ENCODE data around the gene MED9. TPM values are rescaled to one million over a fixed set of nuclear protein-coding genes. Genes with fewer than 3 reads are reported as not detected.

Gene MED9
- total RNA-seq, 2 experiments from 2014 or later = 14.9 to 15.0 TPM

DNA sequence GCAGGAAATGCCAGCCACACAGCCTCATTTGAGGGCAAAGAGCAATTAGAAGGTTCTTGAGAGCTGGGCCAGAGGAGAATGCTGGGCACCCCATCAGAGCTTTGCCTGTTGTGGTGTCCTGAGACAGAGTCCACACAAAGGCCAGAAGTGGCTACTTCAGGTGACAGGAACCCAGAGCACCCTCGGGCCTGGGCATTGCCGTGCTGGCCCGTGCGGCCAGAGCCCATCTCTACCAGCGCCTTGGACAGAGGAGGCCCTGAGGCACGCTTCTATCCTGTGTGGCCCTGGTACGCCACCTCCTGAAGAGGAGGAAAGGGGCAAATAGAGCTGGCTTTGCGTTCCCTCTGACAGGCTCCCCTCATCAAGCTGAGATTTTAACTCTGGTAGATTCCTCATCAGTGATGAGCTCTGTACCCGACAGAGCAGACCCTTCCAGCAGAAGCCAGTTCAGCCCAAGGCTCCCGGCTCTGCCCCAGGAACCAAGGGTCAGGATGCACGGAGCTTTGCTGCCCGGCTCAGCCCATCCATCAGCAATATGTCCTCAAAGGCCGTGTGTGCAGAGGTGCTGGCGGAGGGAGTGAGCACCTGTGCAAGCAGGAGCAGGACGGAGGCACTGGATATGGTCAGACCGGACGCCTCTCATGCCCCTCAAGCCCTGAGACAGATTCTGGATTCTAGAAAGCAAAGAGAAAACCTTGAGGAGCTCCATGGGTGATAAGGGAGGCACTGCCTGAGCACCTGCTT is 22.8 kb downstream of the MED9 start:
- Mint-ChIP-seq H3K27ac (no peak overlapping the region), H3K27me3 (ENCODE audit: low read depth) (peaks cover 15% of the 10 kb centered on the region), H3K4me1 (ENCODE audit: low read depth) (peaks cover 15% of the 10 kb centered on the region), H3K9me3 (ENCODE audit: insufficient read depth) (no peaks in the 10 kb centered on the region), H3K4me3 (no peak overlapping the region), H3K36me3 (ENCODE audit: low read depth) (peaks cover 4% of the 10 kb centered on the region)
- DNase-seq = no peak
- ChIA-PET CTCF (interaction anchor here (0.9 to 1.8 kb wide), 4 partner anchors 69 to 144 kb away, joined by 3 to 4 read pairs (median 4); no protein-coding TSS in a partner anchor), POLR2A (no interaction called here)
- ATAC-seq = no peak

DNA sequence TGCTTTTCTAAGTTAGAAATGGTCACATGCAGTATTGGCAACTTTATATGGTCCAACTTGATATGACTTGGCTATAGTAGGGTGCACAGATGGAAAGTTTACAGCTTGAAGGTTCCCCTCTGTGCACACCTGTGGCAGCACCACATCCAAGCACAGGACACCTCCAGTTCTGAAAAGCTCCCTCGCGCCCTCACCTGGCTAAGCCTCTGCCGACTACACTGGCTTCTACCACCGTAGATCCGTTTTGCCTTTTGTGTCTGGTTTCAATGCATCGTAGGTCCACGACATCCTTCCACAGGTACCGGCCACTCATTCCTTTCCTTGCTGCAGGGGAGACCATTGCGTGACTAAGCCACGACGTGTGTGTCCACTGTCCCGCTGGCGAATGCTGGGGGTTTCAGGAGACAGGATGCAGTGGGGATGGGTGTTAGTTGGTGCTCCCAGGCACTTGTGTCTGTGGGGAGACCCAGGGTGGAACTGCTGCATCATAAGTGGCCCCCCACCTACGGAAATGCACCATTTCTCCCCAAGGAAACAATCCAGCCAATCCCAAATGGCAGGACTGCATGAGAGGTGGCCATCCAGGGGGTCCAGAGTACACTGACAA is 24.3 kb downstream of the MED9 start:
- ATAC-seq = no peak
- Mint-ChIP-seq H3K36me3 (ENCODE audit: low read depth) (no peaks in the 10 kb centered on the region), H3K27ac (no peak overlapping the region), H3K27me3 (ENCODE audit: low read depth) (peaks cover 3% of the 10 kb centered on the region), H3K4me1 (ENCODE audit: low read depth) (peaks cover 4% of the 10 kb centered on the region), H3K9me3 (ENCODE audit: insufficient read depth) (no peaks in the 10 kb centered on the region), H3K4me3 (no peak overlapping the region)
- POLR2A ChIA-PET = no interaction called here
- DNase-seq = no peak
- CTCF ChIA-PET = interaction anchor here (1.8 kb wide), 1 partner anchor 145 kb away, joined by 4 read pairs; no protein-coding TSS in a partner anchor

DNA sequence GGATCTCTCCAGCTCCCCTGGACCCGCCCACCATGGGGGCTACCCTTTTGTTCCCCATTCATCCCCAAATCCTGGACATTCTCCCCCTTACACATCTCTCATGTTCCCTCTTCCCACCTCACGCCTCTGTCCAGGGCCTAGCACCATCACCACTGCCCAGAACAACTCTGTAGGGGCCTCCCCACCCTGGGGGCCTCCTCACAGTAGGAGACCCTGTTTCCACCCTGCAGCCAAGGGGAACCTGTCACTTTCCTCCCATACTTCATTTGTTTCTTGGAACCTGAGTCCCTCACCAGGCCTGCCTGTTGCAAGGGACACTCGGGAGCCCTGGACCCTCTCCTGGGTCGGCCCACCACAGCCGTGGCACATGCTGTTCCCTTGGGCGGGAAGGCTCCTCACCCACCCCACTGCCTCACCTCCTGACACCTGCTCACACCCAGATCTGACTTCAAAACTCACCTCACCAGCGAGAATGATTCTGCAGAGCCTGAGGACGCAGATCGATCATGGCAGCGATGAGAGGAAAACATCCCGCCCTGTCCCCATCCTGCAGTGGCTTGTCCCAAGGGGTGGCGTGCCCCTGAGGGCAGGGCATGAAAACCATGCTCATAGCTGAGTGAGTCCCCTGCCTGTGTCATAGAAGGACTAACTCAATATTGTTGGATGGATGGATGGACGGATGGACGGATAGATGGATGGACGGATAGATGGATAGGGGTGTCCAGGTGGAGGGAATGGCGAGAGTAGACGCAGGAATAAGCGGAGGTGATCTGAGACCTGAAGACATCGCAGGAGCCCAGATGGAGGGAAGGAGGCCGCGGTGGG is 26.2 kb downstream of the MED9 start:
- DNase-seq (no peak), ATAC-seq (no peak)
- Mint-ChIP-seq H3K4me1 (ENCODE audit: low read depth) (no peaks in the 10 kb centered on the region), H3K27me3 (ENCODE audit: low read depth) (no peaks in the 10 kb centered on the region), H3K27ac (no peak overlapping the region), H3K4me3 (no peak overlapping the region), H3K9me3 (ENCODE audit: insufficient read depth) (no peaks in the 10 kb centered on the region), H3K36me3 (ENCODE audit: low read depth) (no peaks in the 10 kb centered on the region)
- ChIA-PET CTCF (no interaction called here), POLR2A (no interaction called here)

DNA sequence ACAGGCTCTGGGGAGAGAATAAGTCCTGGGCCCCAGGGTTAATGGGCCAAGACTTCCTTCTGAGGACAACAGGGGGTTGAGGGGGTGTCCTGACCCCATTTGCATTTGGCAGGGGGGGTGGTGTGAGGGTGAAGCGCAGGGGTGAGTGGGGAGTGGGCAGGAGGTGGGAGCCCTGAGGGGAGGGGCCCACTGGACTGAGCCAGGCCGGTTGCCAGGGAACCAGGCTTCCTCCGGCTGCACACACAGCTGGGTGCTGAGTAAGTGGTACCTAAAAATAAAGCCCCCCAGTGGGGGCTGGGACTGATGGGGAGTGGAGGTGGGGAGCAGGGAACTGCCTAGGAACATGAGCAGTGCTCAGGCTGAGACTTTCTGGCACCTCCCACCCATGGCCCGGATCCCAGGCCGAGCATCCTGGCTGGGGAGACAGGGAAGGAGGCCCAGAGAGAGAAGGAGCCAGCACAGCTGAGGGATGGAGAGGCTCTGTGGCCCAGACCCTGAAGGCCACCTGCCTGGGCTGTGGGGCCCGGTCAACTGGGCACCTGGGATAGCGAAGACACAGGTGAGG is 26.8 kb downstream of the MED9 start:
- POLR2A ChIA-PET = no interaction called here
- H3K36me3 Mint-ChIP-seq (ENCODE audit: low read depth) = no peaks in the 10 kb centered on the region
- no peaks in the 10 kb centered on the region for H3K27me3 Mint-ChIP-seq (ENCODE audit: low read depth)
- no peak overlapping the region for H3K4me3 Mint-ChIP-seq
- no peaks in the 10 kb centered on the region for H3K9me3 Mint-ChIP-seq (ENCODE audit: insufficient read depth)
- DNase-seq (no peak), ATAC-seq (no peak)
- H3K4me1 Mint-ChIP-seq (ENCODE audit: low read depth) = no peaks in the 10 kb centered on the region
- no peak overlapping the region for H3K27ac Mint-ChIP-seq
- CTCF ChIA-PET = no interaction called here

DNA sequence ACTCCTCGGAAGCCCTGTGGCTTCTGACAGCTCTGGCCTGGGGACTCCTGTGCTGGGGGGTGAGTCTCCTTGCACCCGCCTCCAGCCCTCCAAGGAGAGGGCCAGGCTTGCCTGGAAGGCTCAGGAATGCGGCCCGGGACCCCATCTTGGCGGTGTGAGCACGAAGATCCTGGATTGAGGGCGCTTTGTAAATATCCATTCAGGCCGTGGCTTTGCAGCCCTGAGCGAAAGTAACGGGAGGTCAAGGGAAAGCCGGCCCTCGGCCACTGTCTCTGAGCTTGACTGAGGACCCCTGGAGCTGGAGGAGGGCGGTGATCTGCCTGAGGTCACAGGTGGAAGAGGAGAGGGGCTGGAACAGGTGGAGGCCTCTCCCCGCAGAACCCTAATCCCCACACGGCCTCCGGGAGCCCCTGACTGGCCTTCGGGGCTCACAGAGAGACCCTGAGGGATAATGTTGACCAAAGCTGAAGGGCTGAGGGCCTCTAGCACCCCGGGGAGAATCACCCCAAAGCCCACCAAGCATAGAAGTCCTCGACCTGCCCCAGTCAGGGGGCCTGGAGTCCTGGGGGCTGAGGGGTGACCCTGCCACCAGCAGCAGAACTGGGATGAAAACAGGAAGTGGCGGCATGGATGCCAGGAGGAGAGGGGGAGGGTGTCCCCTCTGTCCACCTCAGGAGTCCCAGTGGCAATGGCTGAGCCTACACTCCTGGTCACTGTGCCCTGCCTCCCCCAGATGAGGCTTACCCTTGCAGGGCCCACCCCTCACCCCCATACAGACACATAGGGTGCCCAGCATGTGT is 27.7 kb downstream of the MED9 start:
- ChIA-PET POLR2A (no interaction called here), CTCF (interaction anchor here (3.3 kb wide), 1 partner anchor 8 kb away, joined by 17 read pairs; no protein-coding TSS in a partner anchor)
- Mint-ChIP-seq H3K27me3 (ENCODE audit: low read depth) (no peaks in the 10 kb centered on the region), H3K27ac (no peak overlapping the region), H3K4me3 (no peak overlapping the region), H3K36me3 (ENCODE audit: low read depth) (no peaks in the 10 kb centered on the region), H3K4me1 (ENCODE audit: low read depth) (no peaks in the 10 kb centered on the region), H3K9me3 (ENCODE audit: insufficient read depth) (no peaks in the 10 kb centered on the region)
- DNase-seq (no peak), ATAC-seq (no peak)

DNA sequence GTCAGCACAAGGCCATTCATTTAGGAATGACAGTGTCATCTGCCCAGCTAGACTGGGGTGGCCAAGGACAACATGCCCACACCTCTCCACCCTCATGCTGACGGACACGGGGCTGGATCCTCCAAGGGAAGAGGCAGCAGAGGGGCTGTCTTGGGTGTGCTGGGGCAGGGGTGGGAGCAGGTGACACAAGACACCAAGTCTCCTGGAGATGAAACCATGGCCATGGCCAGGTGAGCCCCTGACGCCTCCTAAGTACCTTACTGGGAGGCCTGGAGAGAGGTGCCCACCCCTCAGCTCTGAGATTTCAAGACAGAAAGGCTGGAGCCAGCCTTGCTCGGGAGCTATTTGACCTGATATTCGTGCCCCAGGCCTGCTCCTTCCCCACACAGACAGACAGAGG is 28.4 kb downstream of the MED9 start:
- Mint-ChIP-seq H3K9me3 (ENCODE audit: insufficient read depth) (no peaks in the 10 kb centered on the region), H3K27ac (no peak overlapping the region), H3K36me3 (ENCODE audit: low read depth) (no peaks in the 10 kb centered on the region), H3K27me3 (ENCODE audit: low read depth) (no peaks in the 10 kb centered on the region), H3K4me3 (no peak overlapping the region), H3K4me1 (ENCODE audit: low read depth) (peaks cover 3% of the 10 kb centered on the region)
- POLR2A ChIA-PET = no interaction called here
- no peak for DNase-seq
- no peak for ATAC-seq
- CTCF ChIA-PET = interaction anchor here (3.3 kb wide), 1 partner anchor 8 kb away, joined by 17 read pairs; no protein-coding TSS in a partner anchor

DNA sequence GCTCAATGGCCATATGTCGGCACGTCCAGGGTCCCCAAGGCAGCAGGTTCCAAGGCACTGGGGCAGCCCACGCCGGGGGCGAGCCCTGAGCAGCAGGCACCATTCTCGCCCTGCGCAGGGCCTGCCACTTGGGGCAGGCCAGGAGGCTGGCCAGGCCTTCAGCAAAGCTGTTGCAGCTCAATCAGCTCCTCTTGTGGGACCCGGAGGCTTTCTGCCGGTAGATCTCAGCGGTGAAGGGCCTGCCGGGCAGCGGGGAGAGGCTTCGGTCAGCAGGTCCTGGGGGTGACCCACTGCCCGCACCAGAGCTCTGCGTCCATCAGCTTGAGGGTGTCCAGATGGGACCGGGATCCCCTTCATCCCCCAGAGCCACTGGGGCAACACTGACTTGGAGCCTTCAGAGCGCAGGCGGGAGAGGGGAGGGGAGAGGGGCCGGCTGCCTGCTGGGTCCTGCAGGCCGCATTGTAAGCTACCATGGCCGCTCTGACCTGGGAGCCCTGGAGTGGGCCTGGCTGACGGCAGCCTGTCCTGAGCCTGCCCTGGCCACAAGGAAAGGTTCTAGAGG is 28.9 kb downstream of the MED9 start:
- no peak overlapping the region for H3K4me3 Mint-ChIP-seq
- H3K27me3 Mint-ChIP-seq (ENCODE audit: low read depth) = no peaks in the 10 kb centered on the region
- H3K36me3 Mint-ChIP-seq (ENCODE audit: low read depth) = no peaks in the 10 kb centered on the region
- CTCF ChIA-PET = interaction anchor here (3.3 kb wide), 1 partner anchor 9 kb away, joined by 17 read pairs; no protein-coding TSS in a partner anchor
- DNase-seq (no peak), ATAC-seq (no peak)
- no peaks in the 10 kb centered on the region for H3K9me3 Mint-ChIP-seq (ENCODE audit: insufficient read depth)
- H3K27ac Mint-ChIP-seq = no peak overlapping the region
- POLR2A ChIA-PET = no interaction called here
- peaks cover 8% of the 10 kb centered on the region for H3K4me1 Mint-ChIP-seq (ENCODE audit: low read depth)

DNA sequence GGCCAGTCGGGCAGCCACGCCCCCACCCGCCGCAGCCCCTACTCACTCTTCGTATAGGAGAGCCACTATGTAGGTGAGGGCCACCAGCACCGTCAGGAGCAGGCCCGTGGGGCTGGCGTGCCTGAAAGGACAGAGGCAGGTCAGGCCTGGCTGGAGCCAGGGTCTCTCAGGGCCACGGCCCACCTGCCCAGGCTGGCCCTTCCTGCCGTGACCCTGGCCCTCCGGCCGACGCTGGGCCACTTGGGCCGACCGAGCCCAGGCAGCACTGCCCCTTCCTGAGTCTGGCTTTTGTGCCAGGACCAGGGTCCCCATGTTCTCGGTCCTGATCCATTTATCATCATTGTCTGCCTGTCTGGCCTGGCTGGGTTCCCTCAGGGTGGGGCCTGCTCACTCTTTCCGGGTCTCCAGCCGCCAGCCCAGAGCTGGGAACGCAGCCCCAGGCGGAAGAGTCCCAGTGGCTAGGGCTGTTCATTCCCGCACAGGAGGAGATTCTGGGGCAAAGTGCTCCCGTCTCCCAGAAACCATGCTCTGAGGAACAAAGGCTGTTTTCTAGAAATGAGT is 29.5 kb downstream of the MED9 start:
- H3K27me3 Mint-ChIP-seq (ENCODE audit: low read depth) = no peaks in the 10 kb centered on the region
- H3K4me3 Mint-ChIP-seq = no peak overlapping the region
- CTCF ChIA-PET = interaction anchor here (3.3 kb wide), 1 partner anchor 9 kb away, joined by 17 read pairs; no protein-coding TSS in a partner anchor
- DNase-seq = no peak
- no peak overlapping the region for H3K27ac Mint-ChIP-seq
- H3K9me3 Mint-ChIP-seq (ENCODE audit: insufficient read depth) = no peaks in the 10 kb centered on the region
- no peaks in the 10 kb centered on the region for H3K36me3 Mint-ChIP-seq (ENCODE audit: low read depth)
- H3K4me1 Mint-ChIP-seq (ENCODE audit: low read depth) = peaks cover 14% of the 10 kb centered on the region
- no peak for ATAC-seq
- POLR2A ChIA-PET = interaction anchor here (0.6 kb wide), 1 partner anchor 87 kb away, joined by 3 read pairs; no protein-coding TSS in a partner anchor

DNA sequence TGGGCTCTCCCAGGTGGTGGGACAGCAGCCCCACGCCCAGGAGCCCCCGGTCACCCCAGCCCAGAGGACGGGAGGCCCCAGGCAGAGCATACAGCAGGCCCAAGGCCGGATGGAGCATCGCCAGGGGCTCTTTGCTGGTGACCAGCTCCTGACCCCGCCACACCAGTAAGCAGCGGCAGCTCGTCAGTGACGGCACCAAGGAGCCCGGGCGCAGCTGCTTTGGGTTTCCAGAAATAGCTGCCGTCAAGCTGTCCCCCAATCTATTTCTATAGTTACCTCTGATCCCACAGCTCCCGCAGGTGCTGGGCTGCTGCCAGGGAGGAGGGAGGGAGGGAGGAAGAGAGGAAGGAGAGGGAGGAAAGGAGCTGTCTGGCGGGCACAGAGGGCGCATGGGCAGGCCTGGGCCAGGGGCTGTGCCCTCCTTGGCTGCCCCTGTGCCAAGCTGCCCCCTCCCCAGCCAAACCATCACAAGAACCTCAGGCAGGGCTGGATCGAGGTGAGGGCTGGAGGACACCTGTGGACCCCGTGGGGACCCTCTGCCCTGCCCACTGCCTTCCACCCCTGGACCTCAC is 30.2 kb downstream of the MED9 start:
- no peak overlapping the region for H3K4me3 Mint-ChIP-seq
- H3K27me3 Mint-ChIP-seq (ENCODE audit: low read depth) = no peaks in the 10 kb centered on the region
- H3K27ac Mint-ChIP-seq = no peak overlapping the region
- ChIA-PET POLR2A (interaction anchor here (0.6 to 1.4 kb wide), 2 partner anchors 10 to 88 kb away, joined by 3 read pairs; no protein-coding TSS in a partner anchor), CTCF (interaction anchor here (3.3 kb wide), 1 partner anchor 10 kb away, joined by 17 read pairs; no protein-coding TSS in a partner anchor)
- ATAC-seq (no peak), DNase-seq (no peak)
- H3K4me1 Mint-ChIP-seq (ENCODE audit: low read depth) = peaks cover 15% of the 10 kb centered on the region
- no peaks in the 10 kb centered on the region for H3K9me3 Mint-ChIP-seq (ENCODE audit: insufficient read depth)
- no peaks in the 10 kb centered on the region for H3K36me3 Mint-ChIP-seq (ENCODE audit: low read depth)

DNA sequence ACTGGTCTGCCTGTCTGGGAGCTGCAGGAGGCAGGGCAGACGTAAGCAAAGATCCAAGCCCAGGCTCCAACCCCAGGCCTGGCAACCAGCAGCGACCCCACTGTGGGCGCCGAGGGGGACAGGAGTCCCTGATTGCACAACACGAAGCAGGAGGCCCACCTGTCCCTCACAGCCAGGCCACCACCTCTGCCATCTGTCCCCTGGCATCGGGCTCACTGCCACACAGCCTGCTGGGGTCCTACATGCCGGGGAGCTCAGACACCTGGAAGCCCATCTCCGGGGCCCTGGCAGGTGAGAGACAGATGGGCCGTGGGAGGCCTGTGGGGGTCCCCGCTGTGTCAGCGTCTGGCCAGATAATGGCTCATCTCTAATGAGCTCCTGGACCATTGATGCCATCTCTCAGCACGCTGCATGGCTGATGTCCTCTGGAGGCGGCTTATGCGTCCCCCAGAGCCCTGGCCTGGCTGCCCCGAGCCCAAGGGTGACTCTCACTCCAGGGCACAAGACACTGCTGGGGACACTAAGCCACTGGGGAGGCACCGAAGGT is 30.7 kb downstream of the MED9 start:
- POLR2A ChIA-PET = interaction anchor here (1.4 kb wide), 1 partner anchor 10 kb away, joined by 3 read pairs; no protein-coding TSS in a partner anchor
- no peak for DNase-seq
- ATAC-seq = no peak
- Mint-ChIP-seq H3K4me3 (no peak overlapping the region), H3K36me3 (ENCODE audit: low read depth) (no peaks in the 10 kb centered on the region), H3K4me1 (ENCODE audit: low read depth) (peaks cover 17% of the 10 kb centered on the region), H3K27ac (no peak overlapping the region), H3K27me3 (ENCODE audit: low read depth) (no peaks in the 10 kb centered on the region), H3K9me3 (ENCODE audit: insufficient read depth) (no peaks in the 10 kb centered on the region)
- CTCF ChIA-PET = interaction anchor here (0.8 to 3.3 kb wide), 2 partner anchors 10 to 11 kb away, joined by 3 to 17 read pairs; no protein-coding TSS in a partner anchor
